ENCODE measurements around the gene GUCY1A1.

DNA sequence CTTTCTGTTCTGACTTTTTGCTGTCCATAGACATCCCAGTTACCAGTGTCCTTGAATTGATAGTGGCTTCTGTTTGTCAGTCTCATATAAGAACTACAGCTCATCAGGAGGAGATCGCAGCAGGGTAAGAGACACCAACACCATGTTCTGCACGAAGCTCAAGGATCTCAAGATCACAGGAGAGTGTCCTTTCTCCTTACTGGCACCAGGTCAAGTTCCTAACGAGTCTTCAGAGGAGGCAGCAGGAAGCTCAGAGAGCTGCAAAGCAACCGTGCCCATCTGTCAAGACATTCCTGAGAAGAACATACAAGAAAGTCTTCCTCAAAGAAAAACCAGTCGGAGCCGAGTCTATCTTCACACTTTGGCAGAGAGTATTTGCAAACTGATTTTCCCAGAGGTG lies 30.1 kb downstream of the GUCY1A1 start:
- TF ChIP-seq, protein P1, sequence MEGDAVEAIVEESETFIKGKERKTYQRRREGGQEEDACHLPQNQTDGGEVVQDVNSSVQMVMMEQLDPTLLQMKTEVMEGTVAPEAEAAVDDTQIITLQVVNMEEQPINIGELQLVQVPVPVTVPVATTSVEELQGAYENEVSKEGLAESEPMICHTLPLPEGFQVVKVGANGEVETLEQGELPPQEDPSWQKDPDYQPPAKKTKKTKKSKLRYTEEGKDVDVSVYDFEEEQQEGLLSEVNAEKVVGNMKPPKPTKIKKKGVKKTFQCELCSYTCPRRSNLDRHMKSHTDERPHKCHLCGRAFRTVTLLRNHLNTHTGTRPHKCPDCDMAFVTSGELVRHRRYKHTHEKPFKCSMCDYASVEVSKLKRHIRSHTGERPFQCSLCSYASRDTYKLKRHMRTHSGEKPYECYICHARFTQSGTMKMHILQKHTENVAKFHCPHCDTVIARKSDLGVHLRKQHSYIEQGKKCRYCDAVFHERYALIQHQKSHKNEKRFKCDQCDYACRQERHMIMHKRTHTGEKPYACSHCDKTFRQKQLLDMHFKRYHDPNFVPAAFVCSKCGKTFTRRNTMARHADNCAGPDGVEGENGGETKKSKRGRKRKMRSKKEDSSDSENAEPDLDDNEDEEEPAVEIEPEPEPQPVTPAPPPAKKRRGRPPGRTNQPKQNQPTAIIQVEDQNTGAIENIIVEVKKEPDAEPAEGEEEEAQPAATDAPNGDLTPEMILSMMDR (conservative IDR thresholded peaks at IDR 0.05; ENCODE audit: low read depth, low read length), result no peak
- TF ChIP-seq EZH2 (IDR thresholded peaks at IDR 0.05; ENCODE audit: low read length, unreplicated experiment) (no peak), EZH2phosphoT487 (IDR thresholded peaks at IDR 0.05; ENCODE audit: borderline replicate concordance, low read length) (no peak)

All from PC-3 (cell line).